GM20000 (cell line): ENCODE results near the gene ODF2.

ENCODE experiments used
- DNase-seq: peaks from one replicate; pipeline ENCODE4 v3.0.0; 2012; ENCODE audit warnings: low spot score
- CTCF ChIP-seq: IDR thresholded peaks from 2 replicates; pipeline ENCODE4 v1.5.1; 2012; ENCODE audit warnings: mild to moderate bottlenecking, control low read depth; ENCODE audit errors: extremely low read depth, missing control alignments

ODF2 gene

GRCh38 chr9:128485414-128485855 is 29.6 kb downstream of the ODF2 start:
- no peak for DNase-seq
- no peak for TF ChIP-seq CTCF

DNA sequence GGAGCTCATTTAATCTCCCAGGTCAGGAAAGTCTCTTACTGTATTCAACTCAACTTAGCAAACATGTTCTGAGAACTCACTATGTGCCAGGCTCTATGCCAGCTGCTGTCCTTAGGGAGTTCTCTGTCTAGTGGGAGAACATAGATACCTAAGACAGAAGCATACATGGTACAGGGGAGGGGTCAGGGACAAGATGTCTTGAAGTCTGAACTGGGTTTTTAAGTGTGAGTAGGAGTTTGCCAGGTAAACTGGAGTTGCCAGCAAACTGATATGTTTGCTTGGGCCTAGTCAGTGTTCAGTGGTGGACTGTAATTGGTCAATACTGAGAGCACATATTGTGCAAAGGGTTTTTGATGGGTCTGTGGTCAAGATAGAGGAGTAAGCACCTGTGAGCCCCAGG is 30.4 kb downstream of the ODF2 start:
- no peak for DNase-seq
- TF ChIP-seq CTCF: no peak

- no peak for TF ChIP-seq CTCF
- DNase-seq: no peak
Observed at GRCh38 chr9:128493424-128493823, 37.6 kb downstream of the ODF2 start.

DNA sequence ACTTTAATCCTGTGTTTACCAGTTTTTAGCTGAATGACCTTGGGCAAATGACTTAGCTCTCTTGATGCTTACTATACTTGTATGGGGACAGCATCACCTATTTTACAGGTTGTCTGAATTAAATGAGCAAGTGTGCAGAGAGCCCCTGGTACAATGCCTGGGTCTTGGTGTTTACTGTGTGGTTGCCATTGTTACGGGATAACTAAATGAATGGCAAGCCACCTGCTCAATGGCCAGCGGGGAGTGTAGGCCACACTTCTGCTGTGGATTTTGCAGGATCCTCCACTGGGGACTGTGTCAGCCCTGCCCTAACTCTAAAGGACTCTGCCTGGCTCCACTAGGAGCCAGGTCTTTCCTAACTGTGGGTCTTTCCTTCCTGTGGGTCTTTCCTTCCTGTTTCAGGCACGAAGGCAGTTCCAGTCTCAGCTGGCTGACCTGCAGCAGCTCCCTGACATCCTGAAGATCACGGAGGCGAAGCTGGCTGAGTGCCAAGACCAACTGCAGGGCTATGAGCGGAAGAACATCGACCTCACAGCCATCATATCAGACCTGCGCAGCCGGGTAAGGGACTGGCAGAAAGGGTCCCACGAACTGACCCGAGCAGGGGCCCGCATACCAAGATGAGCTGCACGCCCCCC is 38.4 kb downstream of the ODF2 start:
- no peak for DNase-seq
- no peak for TF ChIP-seq CTCF

DNA sequence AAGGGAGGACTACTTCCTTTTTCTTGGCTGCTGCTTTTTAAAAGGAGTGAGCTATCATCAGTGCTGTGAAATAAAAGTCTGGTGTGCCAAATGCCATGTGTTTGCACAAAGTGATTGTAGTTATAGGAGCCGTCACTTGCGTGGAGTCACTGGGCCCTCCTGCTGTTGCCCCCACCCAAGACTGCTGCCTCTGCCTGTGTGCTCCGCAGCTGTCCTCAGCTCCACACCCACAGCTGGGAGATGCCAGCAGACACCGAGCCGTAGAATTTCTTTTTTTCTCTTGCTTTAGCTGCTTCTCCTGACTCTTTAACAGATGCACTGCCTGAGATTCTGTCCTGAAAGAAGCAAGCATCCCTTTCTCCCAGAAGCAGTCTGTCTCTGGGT is 38.9 kb downstream of the ODF2 start:
- DNase-seq: no peak
- no peak for TF ChIP-seq CTCF

- DNase-seq: no peak
- TF ChIP-seq CTCF: no peak
Observed at GRCh38 chr9:128495296-128495695, 39.5 kb downstream of the ODF2 start.

- no peak for TF ChIP-seq CTCF
- no peak for DNase-seq
Observed at GRCh38 chr9:128495804-128496417, 40.1 kb downstream of the ODF2 start.
